Measurements from ENCODE around the gene SYT1.
A peak's percentile ranks its signal among the peaks of the same experiment; 100 is the strongest.

Gene SYT1

DNA sequence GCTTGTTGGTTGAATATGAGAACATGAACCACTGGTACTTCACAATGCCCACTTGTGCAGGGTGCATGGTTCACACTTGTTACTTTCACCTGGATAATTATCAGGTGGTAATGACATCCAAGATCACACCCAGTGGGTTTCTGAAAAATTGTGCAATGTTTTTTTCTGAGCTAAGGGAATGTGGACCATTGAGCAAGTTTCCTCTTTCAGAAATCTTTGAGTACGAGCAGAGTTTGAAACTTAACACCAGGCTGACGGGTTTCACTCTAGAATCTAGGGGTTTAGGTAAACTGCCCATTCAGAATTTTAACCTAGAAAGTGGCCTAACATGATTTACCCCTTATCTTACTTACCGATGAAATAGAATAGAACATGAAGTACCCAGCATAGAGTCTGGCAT, 436.6 kb downstream of the SYT1 start:
- no peak for DNase-seq

DNA sequence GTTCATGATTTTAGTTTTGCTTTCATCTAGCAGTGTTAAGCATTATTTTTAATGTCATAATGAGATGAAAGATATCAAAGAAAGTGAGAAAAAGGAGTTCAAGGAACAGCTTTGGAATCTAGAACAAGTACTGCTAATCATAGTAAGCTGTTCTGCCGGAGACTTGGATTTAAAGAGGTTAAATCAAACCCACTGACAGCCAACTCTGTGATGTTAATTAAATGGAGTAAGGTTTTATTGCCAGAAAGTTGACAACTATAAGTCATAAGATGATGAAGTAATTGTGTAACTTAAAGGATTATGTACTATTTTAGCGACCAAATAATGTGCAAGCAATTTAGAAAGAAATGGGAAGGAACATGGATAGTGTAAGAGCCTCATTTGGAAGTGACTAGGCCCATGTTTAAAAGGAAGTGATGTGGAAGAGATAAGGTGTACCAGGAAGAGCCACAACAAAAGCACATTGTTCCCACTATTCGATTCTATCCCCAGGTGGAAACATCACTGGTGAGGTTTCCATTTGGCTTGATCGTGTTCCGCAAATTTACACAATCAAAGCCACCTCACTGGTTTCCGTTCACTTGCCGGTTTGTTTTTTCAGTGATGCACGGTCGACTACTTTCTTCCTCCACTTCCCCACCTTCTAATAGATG, 437.7 kb downstream of the SYT1 start:
- no peak for DNase-seq

DNA sequence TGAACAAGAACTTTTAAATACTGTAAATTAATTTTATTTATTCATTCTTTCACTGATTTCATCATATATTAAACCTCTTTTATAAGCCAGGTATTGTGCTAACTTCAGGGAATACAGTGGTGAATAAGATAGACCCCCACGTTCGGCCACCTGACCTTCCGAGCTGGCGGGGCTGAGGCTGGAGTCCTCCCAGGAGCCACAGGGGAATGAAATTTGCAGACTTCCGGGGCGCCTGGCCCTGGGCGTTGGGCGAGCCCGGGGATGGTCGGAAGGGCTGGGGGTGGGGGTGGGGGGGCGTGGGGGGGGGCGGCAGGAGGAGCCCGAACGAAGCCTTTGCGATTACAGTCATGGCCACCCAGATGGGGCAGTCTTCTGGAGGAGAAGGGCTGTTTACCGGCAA, 442.8 kb downstream of the SYT1 start:
- DNase-seq: no peak

DNA sequence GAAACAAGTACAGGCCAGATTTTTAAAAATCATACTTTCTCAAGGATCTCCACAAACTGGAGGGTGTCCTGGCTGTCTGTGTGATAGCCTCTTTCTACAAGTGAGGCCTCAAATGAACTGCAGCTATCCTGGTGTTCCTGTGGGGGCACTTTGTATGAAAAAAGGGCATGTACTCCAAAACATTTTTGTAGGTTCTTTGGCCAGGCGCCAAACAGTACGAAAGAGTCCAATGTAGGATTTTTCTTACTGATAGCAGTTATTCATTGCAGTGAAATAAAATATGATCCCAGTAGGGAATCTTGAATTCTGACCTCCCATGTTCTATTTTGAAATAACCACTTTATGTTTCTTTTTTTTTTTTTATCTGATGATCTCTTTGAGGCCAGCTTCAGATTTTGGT, 444.5 kb downstream of the SYT1 start:
- peak; percentile 1 for DNase-seq

DNA sequence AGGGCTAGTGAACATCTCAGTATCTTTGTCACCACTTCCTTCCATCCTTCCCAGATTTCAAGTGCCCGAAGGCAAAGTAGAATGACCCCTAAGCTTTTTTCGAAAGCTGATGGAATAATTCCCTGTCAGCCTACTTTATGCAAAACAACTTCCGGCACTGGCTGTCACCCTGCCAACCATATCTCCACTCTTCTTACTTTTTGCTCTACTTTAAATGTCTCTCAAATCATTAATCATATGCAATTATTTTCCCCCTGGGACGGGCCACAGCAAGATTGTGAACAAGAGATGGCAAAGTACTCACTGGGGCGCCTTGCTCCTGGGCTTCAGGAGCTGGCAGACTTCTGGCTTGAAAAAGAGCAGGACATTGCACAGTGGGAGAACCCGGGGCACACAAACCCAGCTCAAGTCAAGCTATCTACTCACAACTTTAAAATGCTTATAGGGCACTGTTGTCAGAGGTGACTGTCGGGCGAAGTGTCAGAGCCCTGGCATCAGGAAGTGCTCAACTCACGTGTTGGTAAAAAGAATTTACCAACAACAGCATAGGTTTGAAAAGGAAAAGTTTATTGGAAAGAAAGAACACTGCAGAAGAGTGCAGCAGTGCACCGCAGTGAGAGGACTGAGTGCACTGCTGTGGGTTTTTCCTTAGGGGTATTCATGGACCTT, 452.7 kb downstream of the SYT1 start:
- no peak for DNase-seq

DNA sequence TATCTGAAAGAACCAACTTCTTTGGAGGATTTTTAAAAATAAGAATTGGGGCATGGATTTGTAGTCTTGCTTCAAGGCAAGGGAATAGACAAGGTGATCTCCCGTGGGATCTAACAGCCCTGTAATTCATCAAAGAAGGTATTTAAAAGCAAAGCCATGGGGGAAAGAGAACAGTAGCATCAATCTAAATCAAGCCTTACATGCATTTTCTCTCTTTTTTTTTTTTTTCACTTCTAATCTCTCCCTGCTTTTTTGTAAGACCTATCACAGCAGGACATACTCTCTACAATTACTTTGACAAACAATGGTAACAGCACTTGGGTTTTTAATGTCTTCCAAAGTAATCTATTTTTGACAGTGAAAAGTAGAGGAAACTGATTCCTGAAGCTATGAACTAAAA, 458.3 kb downstream of the SYT1 start:
- DNase-seq: no peak

DNA sequence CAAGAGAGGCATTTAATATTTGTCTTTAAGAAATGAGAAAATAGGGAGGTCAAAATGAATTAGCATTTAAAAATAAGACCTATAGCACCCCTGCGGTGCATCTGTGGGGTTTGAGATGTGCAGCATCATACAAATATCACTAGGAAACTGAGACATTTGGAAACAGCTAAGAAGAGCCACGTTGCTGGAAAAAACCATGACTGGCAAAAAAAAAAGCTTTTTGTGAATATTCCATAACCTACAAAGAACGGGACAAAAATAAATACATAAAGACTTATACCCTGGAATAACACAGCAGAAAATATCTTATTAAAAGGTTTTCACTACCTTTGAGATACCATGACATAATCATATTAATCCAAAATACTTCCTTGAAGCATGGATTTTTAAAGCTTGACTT, 460.0 kb downstream of the SYT1 start:
- no peak for DNase-seq

DNA sequence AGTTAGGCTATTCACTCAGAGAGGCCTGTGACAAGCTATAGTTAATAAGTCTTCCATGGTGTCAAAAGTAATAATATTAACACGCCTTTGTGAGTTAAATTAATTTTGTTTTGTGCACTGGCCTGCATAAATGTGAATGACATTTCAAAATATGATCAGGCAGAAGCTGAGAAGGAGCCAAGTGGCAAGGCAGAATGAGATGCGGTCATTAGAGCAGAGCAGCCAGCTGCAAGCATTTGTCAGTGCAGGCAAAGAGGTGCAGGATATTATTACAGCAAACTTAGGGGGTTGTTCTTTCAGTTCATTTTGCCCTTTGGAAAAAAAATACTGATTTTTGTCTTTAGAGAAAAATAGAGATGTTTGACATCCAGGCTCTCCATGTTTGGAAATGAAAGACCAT, 461.6 kb downstream of the SYT1 start:
- no peak for DNase-seq

DNA sequence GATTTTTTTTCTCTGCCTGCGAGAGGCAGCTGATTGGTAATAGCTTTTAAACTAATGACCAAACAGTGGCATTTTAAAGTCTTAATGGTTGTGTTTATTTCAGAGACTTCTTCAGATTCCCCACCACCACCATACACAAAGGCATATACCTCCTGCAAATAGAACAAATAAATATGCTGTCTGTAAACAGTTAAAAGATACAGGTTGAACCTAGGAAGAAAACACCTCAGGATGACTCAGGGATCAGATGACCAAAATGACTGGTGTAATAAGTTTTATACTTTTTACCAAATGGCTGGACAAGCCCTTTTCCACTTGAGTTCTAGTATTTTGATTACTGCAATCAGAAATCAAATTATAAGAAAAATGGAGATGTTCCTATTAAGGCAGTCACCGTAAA, 462.1 kb downstream of the SYT1 start:
- no peak for DNase-seq

DNA sequence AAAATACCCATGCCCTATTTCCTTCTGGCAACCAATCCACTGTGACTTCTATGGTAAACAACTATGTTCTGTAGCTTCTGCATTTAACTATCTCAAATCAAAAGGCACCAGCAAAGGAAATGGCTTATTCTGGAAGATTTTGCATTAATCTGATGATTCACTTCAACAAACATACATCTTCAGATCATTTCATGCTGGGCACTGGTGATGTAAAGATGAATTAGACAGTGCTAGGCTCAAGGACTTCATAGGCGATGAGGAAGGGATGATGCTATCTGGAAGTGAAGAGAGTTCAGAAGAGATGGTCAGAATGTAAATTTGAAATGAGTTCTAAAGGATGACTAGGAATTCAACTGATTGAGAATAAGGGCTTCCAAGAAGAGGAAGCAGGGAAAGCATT, 462.9 kb downstream of the SYT1 start:
- DNase-seq: no peak

DNA sequence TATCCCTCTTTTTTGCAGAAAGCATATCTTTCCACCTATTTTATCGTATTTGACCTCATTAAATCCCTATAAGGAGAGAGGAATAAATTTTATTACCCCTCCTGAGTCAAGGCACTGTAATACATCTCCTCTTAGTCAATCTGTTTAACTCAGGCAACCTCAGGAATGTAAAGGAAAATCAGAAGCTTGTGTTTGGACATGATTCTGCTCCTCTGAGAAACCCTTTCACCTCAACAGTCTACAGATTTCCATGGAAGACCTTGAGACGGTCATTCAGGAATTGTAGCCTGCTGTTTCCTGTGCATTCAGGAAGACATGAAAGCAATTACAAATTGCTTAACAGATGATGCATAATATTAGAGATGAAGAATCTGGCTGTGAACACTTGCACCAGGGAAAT, 465.4 kb downstream of the SYT1 start:
- DNase-seq: no peak

DNA sequence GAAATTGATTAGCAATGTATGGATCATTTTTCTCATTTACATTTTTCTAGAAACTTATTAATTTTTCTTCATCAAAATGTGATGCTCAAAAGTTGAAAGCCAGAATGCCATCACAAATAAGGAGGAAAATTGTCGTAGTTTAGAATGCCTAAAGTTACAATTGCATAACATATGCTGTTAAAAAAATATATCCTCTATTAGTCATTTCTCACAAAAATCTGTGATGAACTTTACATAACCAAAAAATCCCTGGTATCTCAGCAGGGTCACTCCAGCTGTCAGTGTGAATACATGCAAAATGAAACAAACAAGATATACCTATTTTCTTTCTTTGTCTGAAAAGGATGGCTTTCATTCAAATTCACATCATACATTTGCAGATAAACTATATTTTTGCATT, 467.3 kb downstream of the SYT1 start:
- DNase-seq: no peak

DNA sequence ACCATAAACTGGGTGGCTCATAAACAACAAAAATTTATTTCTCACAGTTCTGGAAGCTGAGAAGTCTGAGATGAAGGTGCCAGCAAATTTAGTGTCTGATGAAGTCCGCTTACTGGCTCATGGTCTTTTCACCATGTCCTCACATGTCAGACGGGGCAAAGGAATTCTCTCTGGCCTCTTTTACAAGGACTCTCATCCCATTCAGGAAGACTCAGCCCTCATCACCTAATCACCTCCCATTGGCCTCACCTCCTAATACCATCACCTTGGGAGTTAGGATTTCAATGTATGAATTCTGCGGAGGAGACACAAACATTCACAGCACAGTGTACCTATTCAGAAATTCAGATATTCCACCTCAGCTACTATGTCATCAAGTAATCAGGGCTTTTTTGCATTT, 468.6 kb downstream of the SYT1 start:
- no peak for DNase-seq

DNA sequence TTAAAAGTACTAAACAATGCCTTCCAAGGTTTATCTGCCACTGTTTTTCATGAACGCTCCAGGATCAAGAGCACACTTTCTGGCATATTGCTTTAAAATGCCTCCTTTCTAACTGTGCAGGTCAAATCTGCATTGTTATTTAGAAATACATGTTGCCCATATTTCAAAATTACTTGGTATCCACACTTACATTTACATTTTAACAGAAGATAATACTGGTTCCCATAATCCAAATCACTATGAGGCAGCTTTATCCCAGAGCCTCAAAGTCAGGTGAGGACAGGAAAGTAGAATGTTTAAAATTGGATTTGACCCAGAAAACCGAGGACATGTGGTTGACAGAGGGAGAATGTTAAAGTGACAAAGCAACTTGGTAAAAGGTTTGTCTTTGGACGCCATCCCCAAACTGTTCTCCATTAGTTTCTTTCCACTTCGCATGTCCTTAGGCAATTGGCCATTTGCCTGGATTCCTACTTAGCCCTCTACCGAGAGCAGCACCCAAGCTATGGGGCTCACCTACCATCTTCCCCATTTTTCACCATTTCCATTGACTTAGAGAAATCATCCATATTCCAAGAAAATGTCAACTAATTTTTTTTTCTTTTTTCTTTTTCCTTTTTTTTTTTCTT, 473.2 kb downstream of the SYT1 start:
- no peak for DNase-seq

DNA sequence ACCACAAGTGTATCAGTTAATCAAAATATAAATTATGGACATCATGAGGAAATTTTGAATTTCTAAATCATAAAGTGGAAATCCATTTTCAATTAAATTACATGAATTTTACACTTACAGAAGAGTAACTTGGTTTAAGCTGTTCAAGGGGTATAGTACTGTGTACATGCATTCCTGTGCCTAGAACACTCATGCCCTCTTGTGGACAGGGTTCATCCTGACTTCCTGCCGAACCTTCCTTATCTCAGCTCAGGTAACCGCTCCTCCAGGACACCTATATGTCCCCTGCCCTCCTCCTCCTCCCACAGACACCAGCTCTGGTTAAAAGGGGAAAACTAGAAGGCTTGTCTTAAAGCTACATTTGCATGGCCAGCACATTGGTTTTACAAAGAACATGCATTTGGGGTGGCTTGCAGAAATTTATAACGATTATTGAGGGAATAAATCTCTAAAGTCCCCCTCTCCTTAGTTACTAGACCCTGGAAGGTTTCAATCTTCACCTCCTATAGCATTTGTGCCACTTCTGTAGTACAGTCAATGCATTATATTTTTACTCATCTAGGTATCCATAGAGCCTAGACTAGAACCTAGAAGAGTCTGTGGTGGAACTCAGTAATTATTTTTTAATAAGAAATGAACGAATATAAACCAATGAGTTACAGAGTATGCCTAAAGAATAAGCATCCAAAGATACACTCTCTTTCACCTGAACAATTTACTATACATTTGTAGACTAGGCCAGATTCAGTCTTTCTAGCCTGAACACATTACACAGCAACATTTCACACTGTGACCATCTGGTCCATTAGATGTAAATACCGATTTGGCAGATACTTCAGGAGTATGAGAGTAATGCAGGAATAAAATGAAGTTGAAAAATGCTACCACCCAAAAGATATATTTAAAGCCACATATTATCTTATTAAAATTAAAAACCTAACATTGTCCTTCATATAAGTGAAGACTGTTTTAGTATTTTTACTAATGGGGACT, 480.6 kb downstream of the SYT1 start:
- peak; percentile 55 for DNase-seq

DNA sequence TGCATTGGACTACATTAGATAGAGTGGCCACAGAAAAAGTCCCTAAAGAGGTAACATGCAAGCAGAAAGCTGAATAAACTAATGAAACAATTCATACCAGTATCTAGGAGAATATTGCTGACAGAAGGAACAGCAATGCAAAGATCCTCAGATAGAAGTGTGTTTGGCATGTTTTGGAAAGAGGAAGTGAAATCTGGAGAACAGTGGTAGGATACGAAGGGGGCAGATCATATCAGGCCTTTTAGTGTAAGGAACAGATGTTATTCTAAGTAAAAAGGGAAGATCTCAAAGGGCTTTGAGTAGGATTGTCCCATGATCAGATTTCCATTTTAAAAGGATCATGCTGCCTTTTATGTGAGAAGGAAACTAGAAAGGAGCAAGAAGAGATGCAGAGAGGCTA, 483.3 kb downstream of the SYT1 start:
- no peak for DNase-seq

DNA sequence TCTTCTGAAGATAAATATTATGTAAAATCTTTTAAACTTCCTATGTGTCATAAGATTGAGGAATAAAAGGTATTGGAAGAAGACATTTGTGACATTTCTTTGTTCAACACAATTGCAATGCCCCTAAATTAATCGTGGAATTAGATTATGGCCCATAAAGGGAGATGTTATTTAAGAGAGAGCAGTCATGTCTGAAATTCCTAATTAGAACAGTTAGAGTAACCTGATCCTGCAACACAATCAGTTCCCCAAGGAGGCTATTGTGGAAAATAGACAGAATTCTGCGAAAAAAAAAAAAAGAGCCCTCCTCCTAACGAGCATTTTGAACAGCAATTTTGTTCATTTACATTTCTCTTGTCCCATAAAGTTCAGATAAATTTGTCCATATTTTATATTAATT, 486.7 kb downstream of the SYT1 start:
- no peak for DNase-seq

DNA sequence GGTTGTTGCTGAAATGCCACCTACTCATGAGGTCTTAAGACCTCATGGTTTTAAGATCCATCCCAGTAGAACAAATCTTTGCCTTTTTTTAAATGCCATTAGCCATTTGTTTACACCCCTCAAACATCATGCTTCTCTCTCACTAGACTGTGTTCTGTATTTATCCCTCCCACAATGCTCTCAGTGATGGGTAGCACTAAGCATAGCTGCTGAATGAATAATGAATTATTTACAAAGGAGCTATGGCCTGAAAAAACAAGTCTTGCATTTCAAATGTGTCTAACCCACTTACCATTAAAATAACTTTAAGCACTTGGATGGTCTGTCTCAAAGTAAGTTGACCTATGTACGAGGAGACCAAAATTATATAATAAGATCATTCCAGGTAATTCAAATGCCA, 491.6 kb downstream of the SYT1 start:
- DNase-seq: no peak

DNA sequence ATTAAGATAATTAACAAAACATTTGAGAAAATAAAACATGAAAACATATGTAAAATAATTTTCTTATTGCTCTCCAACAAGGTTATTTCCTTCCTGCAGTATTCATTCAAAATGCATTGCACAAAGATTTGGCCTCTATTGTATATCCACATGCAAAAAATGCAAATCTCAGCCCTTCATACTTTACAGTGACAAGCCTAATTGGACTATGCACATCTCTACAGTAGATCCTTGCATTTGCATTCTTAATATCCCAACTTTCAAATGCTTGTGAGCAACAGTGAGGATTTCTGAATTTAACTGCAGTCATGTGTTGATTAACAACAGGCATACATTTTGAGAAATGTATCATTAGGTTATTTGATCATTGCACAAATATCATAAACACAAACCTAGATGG, 492.5 kb downstream of the SYT1 start:
- no peak for DNase-seq

DNA sequence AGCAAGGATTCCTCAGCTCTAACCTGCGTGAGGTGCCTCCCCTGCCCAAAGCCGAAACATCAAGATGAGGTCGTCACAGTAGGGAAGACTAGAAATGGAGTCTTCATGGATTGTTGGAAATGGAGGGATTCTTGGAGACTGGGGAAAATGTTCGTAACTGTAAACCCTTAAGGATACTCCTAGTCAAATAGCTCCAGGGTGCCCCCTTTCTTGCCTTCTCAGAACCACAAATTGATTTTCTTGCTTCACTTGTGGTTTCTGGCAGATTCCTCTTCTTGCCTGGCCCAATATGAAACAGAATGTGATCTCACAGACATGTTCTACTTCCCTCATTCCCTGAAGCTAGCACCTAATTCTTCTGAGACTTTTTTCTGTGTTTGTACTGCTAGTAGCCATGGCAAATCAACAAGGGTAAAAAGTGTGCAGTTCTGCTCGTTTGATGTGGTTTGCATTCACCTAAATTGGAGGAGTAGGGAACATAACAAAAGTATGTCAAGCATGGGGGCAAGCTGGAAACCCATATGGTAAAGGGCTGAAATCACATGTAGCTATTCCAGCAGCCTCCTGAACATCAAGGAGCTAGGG, 494.2 kb downstream of the SYT1 start:
- no peak for DNase-seq

DNA sequence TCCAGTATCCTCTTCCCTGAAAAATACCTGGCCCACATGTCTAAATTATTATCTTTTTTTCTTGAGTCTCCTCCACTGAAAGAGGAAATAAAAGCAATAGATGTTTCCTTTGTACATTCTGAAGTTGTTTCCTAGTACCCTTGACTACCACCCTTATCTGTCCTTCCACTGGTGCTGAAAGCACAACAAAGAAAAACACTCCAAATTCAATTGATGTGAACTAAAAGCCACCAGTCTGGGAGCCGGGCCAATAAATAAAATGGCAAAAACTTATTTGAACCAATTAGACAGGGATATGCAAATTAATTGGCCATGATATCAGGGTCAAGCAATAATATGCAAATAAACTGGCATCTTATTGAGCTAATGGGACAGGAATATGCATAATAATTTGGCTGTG, 495.7 kb downstream of the SYT1 start:
- peak; percentile 7 for DNase-seq

DNA sequence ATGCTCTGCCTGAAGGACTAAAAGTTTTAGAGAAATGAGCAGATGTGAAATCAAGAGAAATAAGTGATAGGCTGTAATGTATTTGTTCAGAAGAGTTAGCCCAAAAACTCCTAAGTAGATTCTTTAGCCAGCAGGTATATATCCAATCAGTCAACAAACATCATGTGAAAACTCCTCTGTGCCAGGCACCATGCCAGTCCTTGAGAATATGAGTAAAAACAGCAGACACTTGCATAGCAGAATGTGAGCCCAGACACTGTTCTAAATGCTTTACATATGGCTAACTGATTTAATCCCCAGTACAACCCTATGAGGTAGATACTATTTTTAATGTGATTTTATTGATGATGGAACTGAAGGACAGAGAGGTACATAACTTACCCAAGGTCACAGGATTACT, 496.4 kb downstream of the SYT1 start:
- DNase-seq: no peak

DNA sequence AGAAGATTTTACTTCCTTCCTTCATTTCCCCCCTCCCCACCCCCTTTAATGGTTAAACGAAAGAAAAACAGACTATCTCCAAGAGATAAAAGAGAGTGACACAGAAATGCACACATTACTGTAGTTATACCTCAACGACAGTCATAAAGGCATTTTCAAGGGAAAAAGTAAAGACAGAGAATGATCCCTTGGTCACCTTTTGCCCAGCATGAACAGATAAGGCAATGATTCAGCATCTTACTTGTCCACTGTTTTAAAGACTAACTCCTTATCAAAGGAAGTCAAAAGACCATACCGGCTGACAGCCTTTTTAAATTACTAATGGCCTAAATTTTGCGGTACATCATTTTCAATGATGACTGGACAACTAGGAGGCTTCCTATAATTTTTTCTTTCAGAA, 499.6 kb downstream of the SYT1 start:
- DNase-seq: no peak

All from hematopoietic multipotent progenitor cell treated with erythropoietin and hydrocortisone succinate and interleukin-3 and kit ligand, for 6 days (in vitro differentiated cells).